GM12801 (cell line): ENCODE results near the gene GTF3A.

Source experiments
- TF ChIP-seq, protein P1 (sequence below): IDR thresholded peaks from one replicate; pipeline ENCODE4 v1.5.1; 2011; ENCODE audit warnings: control low read depth; ENCODE audit not compliant: insufficient read length; ENCODE audit errors: extremely low read depth

Gene GTF3A

DNA sequence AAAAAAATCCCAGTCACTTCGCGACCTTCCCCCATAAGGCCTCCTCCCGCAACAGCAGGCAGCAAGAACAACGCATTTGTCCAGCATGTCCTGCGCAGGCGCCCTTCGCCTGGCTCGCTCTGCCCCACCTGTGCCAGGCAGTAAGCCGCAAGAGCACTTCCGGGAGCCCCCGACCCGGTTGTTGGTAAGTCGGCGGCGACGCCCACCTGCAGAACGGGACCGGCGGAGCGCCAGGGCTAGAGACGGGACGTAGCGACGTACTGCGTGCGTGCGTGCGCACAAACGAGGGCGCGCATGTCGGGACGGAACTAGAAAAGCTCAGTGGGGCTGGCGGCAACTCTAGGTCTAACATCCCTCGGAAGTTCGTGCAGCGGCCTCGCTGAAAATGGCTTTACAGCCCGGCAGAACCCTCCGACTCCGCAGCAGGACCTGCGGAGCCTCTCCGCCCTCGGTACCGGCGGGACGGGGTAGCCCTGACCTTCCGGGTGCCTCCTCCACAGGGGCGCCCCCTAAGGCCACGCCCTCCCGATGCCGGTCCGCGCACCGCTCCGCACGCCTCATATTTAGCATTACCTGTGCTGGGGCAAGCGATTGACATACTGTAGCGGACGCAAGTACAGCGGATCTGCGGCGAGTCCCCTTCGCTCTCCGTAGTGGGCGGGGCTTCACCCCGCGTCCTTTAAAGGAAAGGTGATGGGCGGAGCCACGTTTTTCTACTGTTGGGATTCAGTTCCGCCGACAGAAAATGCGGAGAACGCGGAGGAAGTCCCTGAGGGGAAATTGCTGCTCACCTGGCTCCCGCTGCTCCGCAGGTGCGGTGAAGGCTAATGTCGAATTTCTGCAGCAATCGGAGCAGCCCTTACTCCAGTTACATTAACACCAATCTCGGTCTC, 25.8 kb downstream of the GTF3A start, which contains the start of gene MTIF3:
TSS of gene MTIF3 (minus strand) at position 629 of the 893 bp plus-strand sequence. CDS start 10,116 bp downstream, outside the sequence.
- TF ChIP-seq, protein P1, sequence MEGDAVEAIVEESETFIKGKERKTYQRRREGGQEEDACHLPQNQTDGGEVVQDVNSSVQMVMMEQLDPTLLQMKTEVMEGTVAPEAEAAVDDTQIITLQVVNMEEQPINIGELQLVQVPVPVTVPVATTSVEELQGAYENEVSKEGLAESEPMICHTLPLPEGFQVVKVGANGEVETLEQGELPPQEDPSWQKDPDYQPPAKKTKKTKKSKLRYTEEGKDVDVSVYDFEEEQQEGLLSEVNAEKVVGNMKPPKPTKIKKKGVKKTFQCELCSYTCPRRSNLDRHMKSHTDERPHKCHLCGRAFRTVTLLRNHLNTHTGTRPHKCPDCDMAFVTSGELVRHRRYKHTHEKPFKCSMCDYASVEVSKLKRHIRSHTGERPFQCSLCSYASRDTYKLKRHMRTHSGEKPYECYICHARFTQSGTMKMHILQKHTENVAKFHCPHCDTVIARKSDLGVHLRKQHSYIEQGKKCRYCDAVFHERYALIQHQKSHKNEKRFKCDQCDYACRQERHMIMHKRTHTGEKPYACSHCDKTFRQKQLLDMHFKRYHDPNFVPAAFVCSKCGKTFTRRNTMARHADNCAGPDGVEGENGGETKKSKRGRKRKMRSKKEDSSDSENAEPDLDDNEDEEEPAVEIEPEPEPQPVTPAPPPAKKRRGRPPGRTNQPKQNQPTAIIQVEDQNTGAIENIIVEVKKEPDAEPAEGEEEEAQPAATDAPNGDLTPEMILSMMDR: no peak

- TF ChIP-seq, protein P1: no peak
Observed at GRCh38 chr13:27450921-27451471, 26.6 kb downstream of the GTF3A start.

- TF ChIP-seq, protein P1: no peak
Observed at GRCh38 chr13:27455331-27455855, 31.0 kb downstream of the GTF3A start.

DNA sequence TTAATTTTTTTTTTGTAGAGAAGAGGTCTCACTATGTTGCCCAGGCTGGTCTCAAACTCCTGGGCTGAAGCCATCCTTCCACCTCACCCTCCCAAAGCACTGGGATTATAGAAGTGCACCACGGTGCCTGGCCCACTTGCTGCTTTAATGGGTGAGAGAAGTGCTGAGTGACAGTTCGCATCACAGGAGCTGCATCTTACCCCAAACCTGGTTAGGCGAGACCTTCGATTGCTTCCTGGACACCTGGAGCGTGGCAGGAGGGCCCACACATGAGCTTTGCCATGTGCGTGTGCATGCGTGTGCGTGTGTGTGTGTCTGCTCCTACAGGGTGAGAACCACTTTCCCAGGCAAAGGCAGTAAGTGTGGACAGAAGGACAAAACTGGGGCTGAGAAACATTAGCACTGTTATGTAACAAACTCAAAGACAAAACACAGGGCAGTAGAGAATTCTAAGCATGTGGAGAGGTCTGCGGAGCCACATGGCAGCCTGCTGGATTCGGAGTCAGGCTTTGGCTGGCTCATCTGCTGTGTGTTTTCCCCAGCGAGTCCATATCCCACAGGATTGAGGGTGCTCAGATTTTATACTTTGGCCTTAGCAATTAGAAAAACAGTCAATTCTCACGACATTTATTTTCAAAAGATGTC, 37.6 kb downstream of the GTF3A start:
- TF ChIP-seq, protein P1: no peak

- TF ChIP-seq, protein P1: no peak
Observed at GRCh38 chr13:27463500-27463899, 39.1 kb downstream of the GTF3A start.

DNA sequence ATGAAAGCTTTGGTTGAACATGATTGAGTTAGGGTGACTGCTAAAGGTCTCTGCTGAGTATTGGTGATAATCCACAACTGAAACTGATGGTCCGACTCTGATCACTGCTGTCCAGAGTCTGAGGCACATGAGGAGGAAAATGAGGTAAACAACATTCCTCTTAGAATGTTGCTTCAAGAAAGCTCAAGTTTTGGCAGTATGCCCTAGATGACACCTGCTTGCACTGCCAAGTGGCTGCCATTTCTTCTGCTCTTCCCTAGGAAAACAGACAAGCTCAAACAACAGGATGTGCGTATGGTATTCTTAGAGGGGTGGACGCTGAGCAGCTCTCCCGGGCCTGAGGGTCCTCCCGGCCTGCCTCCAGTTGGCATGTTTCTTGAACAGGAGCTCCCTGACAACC, 41.2 kb downstream of the GTF3A start:
- TF ChIP-seq, protein P1: no peak

GRCh38 chr13:27466513-27466912, 42.1 kb downstream of the GTF3A start:
- TF ChIP-seq, protein P1: no peak
